HG02763 (cell line): ENCODE measurements around the gene ADGRG3.
"Not testable (repeated sequence)": the region's sequence is repeated elsewhere in the genome, so short reads cannot be mapped to it uniquely, and the experiment has no call there.

Experiments
- ATAC-seq: cut with Tn5 transposase; IDR thresholded peaks from one replicate; pipeline ENCODE4 v1.9.1; 2021; ENCODE audit warnings: mild to moderate bottlenecking, moderate library complexity; ENCODE audit not compliant: unreplicated experiment

ADGRG3 gene

GRCh38 chr16:57661936-57662906, 5.9 kb upstream of the ADGRG3 start:
- ATAC-seq = no peak

DNA sequence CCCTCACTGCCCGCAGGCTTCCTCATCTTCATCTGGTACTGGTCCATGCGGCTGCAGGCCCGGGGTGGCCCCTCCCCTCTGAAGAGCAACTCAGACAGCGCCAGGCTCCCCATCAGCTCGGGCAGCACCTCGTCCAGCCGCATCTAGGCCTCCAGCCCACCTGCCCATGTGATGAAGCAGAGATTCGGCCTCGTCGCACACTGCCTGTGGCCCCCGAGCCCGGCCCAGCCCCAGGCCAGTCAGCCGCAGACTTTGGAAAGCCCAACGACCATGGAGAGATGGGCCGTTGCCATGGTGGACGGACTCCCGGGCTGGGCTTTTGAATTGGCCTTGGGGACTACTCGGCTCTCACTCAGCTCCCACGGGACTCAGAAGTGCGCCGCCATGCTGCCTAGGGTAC, 4.7 kb upstream of the ADGRG3 start:
- no peak for ATAC-seq

DNA sequence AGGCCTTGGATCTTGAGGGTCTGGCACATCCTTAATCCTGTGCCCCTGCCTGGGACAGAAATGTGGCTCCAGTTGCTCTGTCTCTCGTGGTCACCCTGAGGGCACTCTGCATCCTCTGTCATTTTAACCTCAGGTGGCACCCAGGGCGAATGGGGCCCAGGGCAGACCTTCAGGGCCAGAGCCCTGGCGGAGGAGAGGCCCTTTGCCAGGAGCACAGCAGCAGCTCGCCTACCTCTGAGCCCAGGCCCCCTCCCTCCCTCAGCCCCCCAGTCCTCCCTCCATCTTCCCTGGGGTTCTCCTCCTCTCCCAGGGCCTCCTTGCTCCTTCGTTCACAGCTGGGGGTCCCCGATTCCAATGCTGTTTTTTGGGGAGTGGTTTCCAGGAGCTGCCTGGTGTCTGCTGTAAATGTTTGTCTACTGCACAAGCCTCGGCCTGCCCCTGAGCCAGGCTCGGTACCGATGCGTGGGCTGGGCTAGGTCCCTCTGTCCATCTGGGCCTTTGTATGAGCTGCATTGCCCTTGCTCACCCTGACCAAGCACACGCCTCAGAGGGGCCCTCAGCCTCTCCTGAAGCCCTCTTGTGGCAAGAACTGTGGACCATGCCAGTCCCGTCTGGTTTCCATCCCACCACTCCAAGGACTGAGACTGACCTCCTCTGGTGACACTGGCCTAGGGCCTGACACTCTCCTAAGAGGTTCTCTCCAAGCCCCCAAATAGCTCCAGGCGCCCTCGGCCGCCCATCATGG, 4.0 kb upstream of the ADGRG3 start:
- no peak for ATAC-seq

DNA sequence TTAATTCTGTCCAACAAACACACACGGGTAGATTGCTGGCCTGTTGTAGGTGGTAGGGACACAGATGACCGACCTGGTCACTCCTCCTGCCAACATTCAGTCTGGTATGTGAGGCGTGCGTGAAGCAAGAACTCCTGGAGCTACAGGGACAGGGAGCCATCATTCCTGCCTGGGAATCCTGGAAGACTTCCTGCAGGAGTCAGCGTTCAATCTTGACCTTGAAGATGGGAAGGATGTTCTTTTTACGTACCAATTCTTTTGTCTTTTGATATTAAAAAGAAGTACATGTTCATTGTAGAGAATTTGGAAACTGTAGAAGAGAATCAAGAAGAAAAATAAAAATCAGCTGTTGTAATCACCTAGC, 3.5 kb upstream of the ADGRG3 start:
- ATAC-seq = no peak

DNA sequence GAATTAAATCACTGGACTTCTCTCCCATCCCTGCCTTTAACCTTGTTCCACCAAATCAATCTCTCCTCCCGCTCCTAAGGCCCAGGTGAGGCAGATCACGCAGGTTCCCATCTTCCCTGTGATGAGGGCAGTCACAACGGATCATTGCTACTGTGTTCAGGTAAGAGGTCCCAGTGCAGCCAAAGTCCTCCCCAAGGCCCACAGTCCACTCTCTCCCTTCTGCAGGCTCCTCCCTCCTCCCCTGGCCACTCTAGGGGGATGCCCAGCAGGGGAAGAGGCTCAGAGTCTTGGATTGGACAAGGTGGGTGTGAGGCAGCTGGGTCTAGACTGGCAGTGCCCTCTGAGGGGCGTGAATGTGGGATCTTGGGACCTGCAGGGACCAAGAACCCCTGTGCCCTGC, 2.6 kb upstream of the ADGRG3 start:
- ATAC-seq = no peak

- ATAC-seq = no peak
These were observed 1.6 kb upstream of the ADGRG3 start for GRCh38 chr16:57666353-57667047.

DNA sequence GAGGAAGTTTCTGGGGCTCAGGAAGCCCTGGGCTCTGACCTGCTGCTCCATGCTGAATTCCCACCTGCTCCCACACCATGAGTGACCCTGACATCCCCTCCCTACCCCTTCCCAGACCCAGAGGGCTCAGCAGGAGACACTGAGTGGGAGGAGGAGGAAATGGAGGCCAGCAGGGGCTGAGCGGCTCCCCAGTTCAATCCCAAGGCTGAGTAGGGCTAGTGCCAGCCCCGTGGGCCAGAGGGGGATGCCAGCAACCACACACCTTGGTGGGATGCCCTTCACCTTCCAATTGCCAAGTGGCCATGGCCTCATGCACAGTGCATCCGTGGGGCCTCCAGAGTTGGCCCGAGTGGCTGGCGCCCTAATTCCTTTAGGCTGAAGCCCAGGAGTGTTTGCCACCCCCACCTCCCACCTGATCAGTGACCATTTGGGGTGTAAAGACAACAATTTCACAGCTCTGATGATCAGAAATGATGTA, 1.0 kb upstream of the ADGRG3 start:
- no peak for ATAC-seq

DNA sequence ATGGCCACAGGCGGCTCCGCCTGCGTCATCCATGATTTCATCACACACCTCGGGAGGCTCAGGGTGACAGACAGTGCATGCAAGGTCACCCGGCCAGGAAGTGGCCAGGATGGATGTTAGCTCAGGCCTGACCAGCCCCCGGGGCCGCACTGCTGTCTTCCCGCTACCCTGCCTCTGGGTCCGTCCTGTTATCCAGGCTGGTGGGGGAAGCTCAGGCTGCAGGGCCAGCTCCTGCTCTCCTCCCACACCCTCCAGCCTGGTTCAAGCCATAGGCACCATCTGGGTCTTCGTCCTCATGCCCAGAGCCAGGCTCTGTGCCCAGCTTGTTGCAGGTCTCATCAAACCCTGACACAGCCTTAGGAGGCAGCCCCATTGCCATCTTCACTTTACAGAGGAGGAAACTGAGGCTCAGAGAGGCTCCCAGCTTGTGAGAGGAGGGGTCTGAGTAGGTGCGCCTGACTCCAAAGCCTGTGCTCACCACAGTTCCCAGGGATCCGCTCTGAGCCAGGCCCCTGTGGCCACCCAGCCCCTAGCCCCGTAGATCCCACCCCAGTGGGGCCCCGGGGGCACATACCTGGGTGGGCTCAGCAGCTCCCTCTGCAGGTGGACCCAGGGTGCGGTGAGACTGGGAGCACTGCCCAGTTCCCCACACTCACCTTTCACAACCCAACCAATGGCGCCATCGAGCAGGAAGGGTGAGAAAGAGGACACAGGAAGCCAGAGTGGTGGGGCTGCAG, 412 bp upstream of the ADGRG3 start:
- no peak for ATAC-seq

GRCh38 chr16:57668630-57669475, 747 bp downstream of the ADGRG3 start:
- no peak for ATAC-seq

DNA sequence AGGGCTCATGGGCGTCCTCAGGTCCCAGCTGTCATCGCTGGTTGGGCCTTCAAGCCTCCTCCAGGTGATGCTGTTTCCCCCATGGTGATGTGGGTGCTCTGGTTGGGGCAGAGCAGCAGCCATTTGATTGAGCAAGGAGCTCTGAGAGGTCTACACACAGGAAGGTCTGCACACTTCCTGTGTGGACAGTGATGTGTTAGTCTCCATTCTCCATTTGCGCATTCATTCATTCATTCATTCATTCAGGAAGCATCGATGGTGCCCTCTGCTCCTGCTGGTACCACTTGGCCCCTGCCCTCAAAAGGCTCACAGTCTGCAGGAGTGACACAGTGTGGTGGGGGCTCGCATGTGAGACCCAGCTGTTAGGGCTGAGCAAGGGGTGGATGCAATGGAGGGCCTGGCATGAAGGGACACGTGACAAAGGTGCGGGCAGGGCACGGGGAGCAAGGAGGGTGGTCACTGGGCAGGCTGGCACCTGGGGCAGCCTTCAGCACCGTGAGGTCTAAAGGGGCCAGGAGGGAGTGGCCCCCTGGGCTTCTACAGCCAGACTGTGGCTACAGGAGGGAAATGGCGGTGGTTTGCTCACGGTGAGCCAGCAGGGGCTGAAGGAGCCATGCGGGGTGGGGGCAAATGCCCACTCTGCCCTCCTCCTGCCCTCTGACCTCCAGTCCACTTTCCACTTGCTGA, 1.5 kb downstream of the ADGRG3 start:
- ATAC-seq = no peak

GRCh38 chr16:57670196-57670595, 2.1 kb downstream of the ADGRG3 start:
- no peak for ATAC-seq

- ATAC-seq = not testable (repeated sequence)
These were observed 3.3 kb downstream of the ADGRG3 start for GRCh38 chr16:57671451-57671850.

DNA sequence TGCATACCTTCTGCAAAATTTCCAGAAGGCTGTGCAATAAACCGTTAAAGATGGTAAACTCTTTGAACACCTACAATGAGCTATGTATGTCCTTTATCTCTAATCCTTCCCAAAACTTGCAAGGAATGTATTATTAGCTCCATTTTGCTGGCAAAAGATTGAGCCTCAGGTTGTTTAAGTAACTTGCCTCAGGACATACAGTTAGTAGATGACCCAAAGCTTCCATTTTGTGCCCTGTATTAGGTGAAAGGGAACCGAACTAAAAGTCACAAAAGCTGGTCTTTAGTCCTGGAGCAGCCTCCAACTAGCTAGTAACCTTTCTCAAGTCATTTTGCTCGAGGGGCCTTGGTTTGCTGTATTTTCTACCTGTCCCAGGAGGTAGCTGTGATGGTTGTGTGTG, 4.3 kb downstream of the ADGRG3 start:
- no peak for ATAC-seq

DNA sequence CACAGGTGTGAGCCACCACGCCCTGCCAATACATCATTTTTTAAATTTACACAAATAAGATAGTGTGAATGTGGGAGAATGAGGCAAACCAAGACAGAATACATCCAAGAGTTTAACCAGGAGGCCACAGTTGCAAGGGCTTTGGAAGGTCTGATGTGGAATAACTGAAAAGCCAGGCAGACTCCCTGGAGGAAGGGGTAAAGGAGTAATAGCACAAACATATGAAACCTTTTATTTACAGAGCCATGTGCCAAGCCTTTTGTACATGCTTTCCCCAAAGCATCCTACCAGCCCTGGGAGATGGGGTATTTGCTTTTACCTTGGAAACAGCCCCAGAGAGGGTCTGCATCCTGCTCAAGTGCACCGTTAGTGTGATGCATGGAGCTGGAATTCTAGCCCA, 4.7 kb downstream of the ADGRG3 start:
- no peak for ATAC-seq

- ATAC-seq = no peak
These were observed 7.8 kb downstream of the ADGRG3 start for GRCh38 chr16:57675741-57676551.

DNA sequence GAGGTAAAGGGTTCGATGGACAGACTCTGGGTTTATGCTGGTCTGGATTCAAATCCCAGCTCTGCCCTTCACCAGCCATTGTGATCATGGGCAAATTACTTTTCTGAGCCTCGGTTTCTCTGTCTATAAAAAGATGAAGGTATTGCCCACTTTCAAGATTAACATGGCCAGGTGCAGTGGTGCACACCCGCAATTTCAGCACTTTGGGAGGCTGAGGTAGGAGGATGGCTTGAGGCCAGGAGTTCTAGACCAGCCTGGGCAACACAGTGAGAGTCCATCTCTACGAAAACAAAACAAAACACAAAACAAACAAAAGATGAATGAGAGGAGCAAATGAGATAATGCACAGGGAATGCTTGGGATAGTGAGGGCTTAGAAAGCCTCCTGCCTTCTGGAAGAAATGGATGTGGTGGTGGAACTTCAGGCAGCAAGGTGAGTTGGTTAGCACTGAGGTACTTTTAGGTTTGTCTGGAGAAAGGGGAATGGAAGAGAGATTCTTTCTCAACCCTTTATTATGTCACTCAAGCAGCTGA, 8.5 kb downstream of the ADGRG3 start:
- ATAC-seq = no peak

GRCh38 chr16:57677622-57678369, 9.7 kb downstream of the ADGRG3 start:
- no peak for ATAC-seq
